Mesenchymal stem cell (in vitro differentiated cells and primary cell): ENCODE results near the gene IKZF1.

ENCODE experiments used
- DNase-seq: peaks from one replicate; pipeline ENCODE4 v3.0.0-alpha.2; 2013
- H2AFZ ChIP-seq: one replicate; pipeline ENCODE4 v1.6.1; 2013; ENCODE audit warnings: low read depth, mild to moderate bottlenecking, control low read depth, inconsistent platforms, low read length, moderate library complexity
- H2AK5ac ChIP-seq: 2 replicates; pipeline ENCODE4 v1.6.1; 2013; ENCODE audit warnings: low read length, moderate library complexity, mild to moderate bottlenecking, inconsistent platforms; ENCODE audit not compliant: severe bottlenecking
- H2BK120ac ChIP-seq: one replicate; pipeline ENCODE4 v1.6.1; 2013; ENCODE audit warnings: low read depth, mild to moderate bottlenecking, inconsistent platforms, low read length, moderate library complexity
- H2BK12ac ChIP-seq, 2 experiments: one replicate each; pipeline ENCODE4 v1.6.1; 2013; ENCODE audit warnings: inconsistent platforms in 2 of 2, low read length in 2 of 2, mild to moderate bottlenecking in 2 of 2, moderate library complexity in 2 of 2, control low read depth in 1 of 2
- H2BK15ac ChIP-seq: one replicate; pipeline ENCODE4 v1.6.1; 2013; ENCODE audit warnings: mild to moderate bottlenecking, low read depth, inconsistent platforms; ENCODE audit not compliant: poor library complexity, severe bottlenecking
- H2BK5ac ChIP-seq: 2 replicates; pipeline ENCODE4 v1.6.1; 2013; ENCODE audit warnings: low read depth, mild to moderate bottlenecking, low read length, control low read depth, inconsistent platforms; ENCODE audit not compliant: poor library complexity, severe bottlenecking
- H3K14ac ChIP-seq, 2 experiments: one replicate each; pipeline ENCODE4 v1.6.1; 2013; ENCODE audit warnings: inconsistent platforms in 2 of 2, low read length in 2 of 2, control low read depth in 1 of 2, mild to moderate bottlenecking in 1 of 2, moderate library complexity in 1 of 2
- H3K18ac ChIP-seq, 2 experiments: one replicate each; pipeline ENCODE4 v1.6.1; 2013; ENCODE audit warnings: inconsistent platforms in 2 of 2, low read length in 2 of 2, control low read depth in 1 of 2, low read depth in 1 of 2, mild to moderate bottlenecking in 1 of 2
- H3K23ac ChIP-seq, 2 experiments: one replicate each; pipeline ENCODE4 v1.6.1; 2013; ENCODE audit warnings: inconsistent platforms in 2 of 2, low read length in 2 of 2, mild to moderate bottlenecking in 2 of 2, moderate library complexity in 2 of 2, control low read depth in 1 of 2
- H3K27ac ChIP-seq: 2 replicates; pipeline ENCODE4 v1.5.1; 2013; ENCODE audit warnings: mild to moderate bottlenecking, moderate library complexity, low read length, control low read depth, inconsistent platforms; ENCODE audit not compliant: poor library complexity, severe bottlenecking
- H3K27me3 ChIP-seq, 2 experiments: 2 replicates each; pipeline versions ENCODE4 v1.6.1 to v1.7.0; 2013; ENCODE audit warnings: low read length in 2 of 2, mild to moderate bottlenecking in 2 of 2, moderate library complexity in 2 of 2, control low read depth in 1 of 2, inconsistent platforms in 1 of 2; ENCODE audit not compliant: control insufficient read depth in 1 of 2, insufficient read depth in 1 of 2
- H3K36me3 ChIP-seq, 2 experiments: 2 replicates each; pipeline versions ENCODE4 v1.6.1 to v1.7.0; 2013; ENCODE audit warnings: low read length in 2 of 2, control low read depth in 1 of 2, inconsistent platforms in 1 of 2, low read depth in 1 of 2, mild to moderate bottlenecking in 1 of 2; ENCODE audit not compliant: insufficient read depth in 2 of 2, control insufficient read depth in 1 of 2
- H3K4ac ChIP-seq, 2 experiments: one replicate each; pipeline ENCODE4 v1.6.1; 2013; ENCODE audit warnings: inconsistent platforms in 2 of 2, low read length in 2 of 2, mild to moderate bottlenecking in 2 of 2, moderate library complexity in 2 of 2, control low read depth in 1 of 2, low read depth in 1 of 2
- H3K4me1 ChIP-seq: 2 replicates; pipeline ENCODE4 v1.6.1; 2013; ENCODE audit warnings: low read depth, low read length, control low read depth; ENCODE audit not compliant: control insufficient read depth, insufficient read depth
- H3K4me2 ChIP-seq: 2 replicates; pipeline ENCODE4 v1.6.1; 2013; ENCODE audit warnings: low read length, mild to moderate bottlenecking, inconsistent platforms; ENCODE audit not compliant: poor library complexity, severe bottlenecking
- H3K4me3 ChIP-seq, 2 experiments: 2 replicates each; pipeline versions ENCODE4 v1.5.1 to v1.7.0; 2013; ENCODE audit warnings: low read length in 2 of 2, mild to moderate bottlenecking in 2 of 2, control low read depth in 1 of 2, low read depth in 1 of 2; ENCODE audit not compliant: insufficient read depth in 1 of 2
- H3K79me1 ChIP-seq: replicated peaks from 2 replicates; pipeline ENCODE4 v1.6.1; 2013; ENCODE audit warnings: mild to moderate bottlenecking, control low read depth, low read length, inconsistent platforms; ENCODE audit not compliant: poor library complexity, severe bottlenecking
- H3K9ac ChIP-seq: 2 replicates; pipeline ENCODE4 v1.7.0; 2013; ENCODE audit warnings: mild to moderate bottlenecking, low read length, moderate library complexity
- H3K9me3 ChIP-seq: 2 replicates; pipeline ENCODE4 v1.7.0; 2013; ENCODE audit warnings: mild to moderate bottlenecking, low read length; ENCODE audit not compliant: control insufficient read depth
- H4K8ac ChIP-seq: one replicate; pipeline ENCODE4 v1.6.1; 2013; ENCODE audit warnings: inconsistent platforms, mild to moderate bottlenecking, low read length, moderate library complexity
- H4K91ac ChIP-seq: one replicate; pipeline ENCODE4 v1.6.1; 2013; ENCODE audit warnings: mild to moderate bottlenecking, low read length, inconsistent platforms
- WGBS: methylation state at CpG from one replicate; pipeline ENCODE4 v1.1.7; 2013; ENCODE audit warnings: mixed read lengths; 5-methylcytosine and 5-hydroxymethylcytosine counted together

Gene IKZF1

DNA sequence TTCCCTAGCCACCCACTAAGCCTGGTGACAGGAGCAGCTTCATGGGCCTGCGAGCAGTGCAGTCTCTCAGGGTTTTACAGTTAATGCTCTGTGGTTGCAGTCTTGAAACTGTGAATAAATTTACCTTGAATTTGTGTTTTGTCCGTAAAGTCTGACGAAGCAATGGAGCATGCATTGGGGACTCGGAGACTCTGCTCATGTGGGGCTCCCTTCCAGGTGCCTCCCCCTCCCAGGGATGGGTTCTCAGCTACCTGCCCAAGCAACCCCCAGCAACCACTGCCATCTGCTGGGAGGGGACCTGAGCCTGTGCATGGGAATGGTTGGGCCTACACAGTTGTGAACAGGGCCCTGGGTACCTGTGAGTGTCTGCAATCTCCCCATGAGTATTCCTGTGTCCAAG is 36.3 kb upstream of the IKZF1 start:
- Histone ChIP-seq H3K4ac (no peak overlapping the region), H3K9ac (no peak overlapping the region), H3K36me3 (no peaks in the 10 kb centered on the region), H3K79me1 (no peaks in the 10 kb centered on the region), H4K8ac (no peak overlapping the region), H3K4me3 (no peak overlapping the region), H3K4me2 (no peak overlapping the region), H3K23ac (no peak overlapping the region), H3K14ac (no peak overlapping the region), H2BK12ac (no peak overlapping the region), H3K4me1 (no peaks in the 10 kb centered on the region), H3K27me3 (no peaks in the 10 kb centered on the region), H2BK15ac (no peak overlapping the region), H4K91ac (no peak overlapping the region), H3K9me3 (no peaks in the 10 kb centered on the region), H2BK5ac (no peak overlapping the region), H3K18ac (no peak overlapping the region), H2AFZ (no peak overlapping the region), H2AK5ac (no peak overlapping the region), H2BK120ac (no peak overlapping the region), H3K27ac (no peak overlapping the region)
- 77% methylated on average over 4 of the region's 4 CpGs for WGBS
- DNase-seq = no peak

DNA sequence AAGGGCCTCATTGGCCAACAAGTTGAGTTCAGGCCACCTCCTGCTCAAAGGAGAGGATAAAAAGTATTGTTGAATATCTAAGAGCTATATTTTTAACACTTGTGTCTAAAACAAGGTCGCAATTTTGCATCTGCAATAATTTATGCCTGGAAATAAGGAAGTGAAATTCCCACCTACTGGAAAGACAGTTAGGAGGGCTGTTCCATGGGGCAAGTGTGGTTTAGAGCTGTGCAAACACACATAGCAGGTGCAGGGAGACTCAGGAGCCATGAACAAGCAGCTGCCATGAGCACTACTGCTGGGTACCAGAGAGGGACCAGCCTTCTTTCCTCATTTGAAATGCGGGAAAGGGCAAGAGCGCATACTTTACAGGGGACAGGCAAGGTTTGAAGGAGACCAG is 35.5 kb upstream of the IKZF1 start:
- Histone ChIP-seq H2AFZ (no peak overlapping the region), H2AK5ac (no peak overlapping the region), H3K4me3 (no peak overlapping the region), H4K91ac (no peak overlapping the region), H3K4ac (no peak overlapping the region), H3K4me1 (no peaks in the 10 kb centered on the region), H3K23ac (no peak overlapping the region), H3K27ac (no peak overlapping the region), H3K4me2 (no peak overlapping the region), H2BK15ac (no peak overlapping the region), H3K9me3 (no peaks in the 10 kb centered on the region), H3K79me1 (no peaks in the 10 kb centered on the region), H3K9ac (no peak overlapping the region), H3K18ac (no peak overlapping the region), H2BK120ac (no peak overlapping the region), H3K36me3 (no peaks in the 10 kb centered on the region), H2BK5ac (no peak overlapping the region), H4K8ac (no peak overlapping the region), H3K14ac (no peak overlapping the region), H3K27me3 (no peaks in the 10 kb centered on the region), H2BK12ac (no peak overlapping the region)
- 95% methylated on average over 3 of the region's 3 CpGs for WGBS
- DNase-seq = no peak

DNA sequence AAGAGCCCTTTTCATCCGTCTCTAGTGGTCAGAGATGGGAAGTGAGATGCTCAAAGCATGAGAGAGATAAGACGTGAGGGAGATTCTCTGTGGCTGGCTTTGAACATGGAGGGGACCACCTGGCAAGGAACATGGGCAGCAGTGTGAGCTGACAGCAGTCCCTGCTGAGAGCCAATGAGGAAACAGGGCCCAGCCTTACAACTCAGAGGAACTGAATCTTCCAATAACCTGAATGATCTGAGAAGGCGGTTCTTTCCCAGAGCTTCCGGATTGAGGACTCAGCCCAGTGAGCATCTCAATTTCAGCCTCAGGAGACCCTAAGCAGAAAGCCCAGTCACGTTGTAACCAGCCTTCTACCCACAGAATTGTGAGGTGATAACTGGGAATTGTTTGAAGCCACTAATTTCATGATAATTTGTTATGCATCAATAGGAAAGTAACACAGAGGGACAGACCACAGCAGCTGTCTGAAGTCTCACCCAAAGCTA is 33.9 kb upstream of the IKZF1 start:
- no peak overlapping the region for H3K14ac ChIP-seq
- H3K4me2 ChIP-seq = no peak overlapping the region
- H3K79me1 ChIP-seq = no peaks in the 10 kb centered on the region

DNA sequence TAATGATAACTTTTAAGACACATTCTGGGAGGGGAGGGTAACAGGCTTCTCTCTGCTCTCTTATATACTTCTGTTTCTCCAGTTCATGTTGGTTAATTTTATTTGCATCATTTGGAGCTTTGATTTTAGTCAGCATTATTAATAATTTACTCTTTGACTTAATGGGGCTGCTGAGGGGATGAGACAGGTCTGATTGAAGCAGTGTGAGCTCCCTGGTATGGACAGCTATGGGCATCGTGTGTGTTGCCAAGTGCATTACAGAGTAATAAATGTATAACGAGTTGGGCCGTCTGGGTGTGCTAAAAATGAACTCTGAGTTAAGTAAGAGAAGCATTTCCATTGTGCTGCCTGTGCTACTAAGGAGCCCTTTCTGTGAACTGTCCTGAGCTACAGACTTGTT is 31.7 kb upstream of the IKZF1 start:
- WGBS = 77% methylated on average over 3 of the region's 3 CpGs
- no peak overlapping the region for H3K4ac ChIP-seq

More for the DNA sequence above, 33.9 kb upstream of the IKZF1 start:
- Histone ChIP-seq H2BK12ac (no peak overlapping the region), H4K91ac (no peak overlapping the region), H3K27ac (no peak overlapping the region), H2AK5ac (no peak overlapping the region), H2AFZ (no peak overlapping the region), H4K8ac (no peak overlapping the region), H3K9ac (no peak overlapping the region), H3K18ac (no peak overlapping the region), H3K23ac (no peak overlapping the region), H3K4me1 (no peaks in the 10 kb centered on the region), H2BK5ac (no peak overlapping the region), H3K4ac (no peak overlapping the region), H2BK15ac (no peak overlapping the region), H3K36me3 (no peaks in the 10 kb centered on the region), H2BK120ac (no peak overlapping the region), H3K9me3 (no peaks in the 10 kb centered on the region), H3K4me3 (no peak overlapping the region), H3K27me3 (peaks cover 0 to 5% of the 10 kb centered on the region in 2 experiments)
- no peak for DNase-seq
- WGBS = 83% methylated on average over 4 of the region's 5 CpGs

More for the DNA sequence above, 31.7 kb upstream of the IKZF1 start:
- H3K4me2 ChIP-seq = no peak overlapping the region
- H2AFZ ChIP-seq = no peak overlapping the region
- no peak overlapping the region for H3K9ac ChIP-seq
- no peak overlapping the region for H3K27ac ChIP-seq
- H2BK12ac ChIP-seq = no peak overlapping the region
- no peak overlapping the region for H3K18ac ChIP-seq
- no peak overlapping the region for H3K14ac ChIP-seq
- no peak overlapping the region for H4K8ac ChIP-seq
- H3K9me3 ChIP-seq = no peaks in the 10 kb centered on the region
- H3K36me3 ChIP-seq = no peaks in the 10 kb centered on the region
- no peak overlapping the region for H2AK5ac ChIP-seq
- H3K79me1 ChIP-seq = no peaks in the 10 kb centered on the region
- H4K91ac ChIP-seq = no peak overlapping the region
- H2BK5ac ChIP-seq = no peak overlapping the region
- H2BK120ac ChIP-seq = no peak overlapping the region
- H3K27me3 ChIP-seq = peaks cover 0 to 5% of the 10 kb centered on the region in 2 experiments
- DNase-seq = no peak
- H3K4me1 ChIP-seq = no peaks in the 10 kb centered on the region
- H3K23ac ChIP-seq = no peak overlapping the region
- no peak overlapping the region for H2BK15ac ChIP-seq
- H3K4me3 ChIP-seq = no peak overlapping the region
